Retinal pigment epithelial cell (primary cell): ENCODE measurements around the gene HAUS5.
A peak's percentile ranks its signal among the peaks of the same experiment; 100 is the strongest.

Source experiments
- DNase-seq: peaks from one replicate; pipeline ENCODE4 v3.0.0-alpha.2; 2010; ENCODE audit warnings: low read depth
- H3K4me3 ChIP-seq: 2 replicates; pipeline ENCODE4 v1.5.1; 2011; ENCODE audit warnings: mild to moderate bottlenecking, low read length, control low read depth, moderate library complexity
- TF ChIP-seq, protein P1 (sequence below): conservative IDR thresholded peaks from 2 replicates; pipeline ENCODE4 v1.5.1; 2011; ENCODE audit warnings: low read depth, low read length, control low read depth, inconsistent platforms

The HAUS5 gene

DNA sequence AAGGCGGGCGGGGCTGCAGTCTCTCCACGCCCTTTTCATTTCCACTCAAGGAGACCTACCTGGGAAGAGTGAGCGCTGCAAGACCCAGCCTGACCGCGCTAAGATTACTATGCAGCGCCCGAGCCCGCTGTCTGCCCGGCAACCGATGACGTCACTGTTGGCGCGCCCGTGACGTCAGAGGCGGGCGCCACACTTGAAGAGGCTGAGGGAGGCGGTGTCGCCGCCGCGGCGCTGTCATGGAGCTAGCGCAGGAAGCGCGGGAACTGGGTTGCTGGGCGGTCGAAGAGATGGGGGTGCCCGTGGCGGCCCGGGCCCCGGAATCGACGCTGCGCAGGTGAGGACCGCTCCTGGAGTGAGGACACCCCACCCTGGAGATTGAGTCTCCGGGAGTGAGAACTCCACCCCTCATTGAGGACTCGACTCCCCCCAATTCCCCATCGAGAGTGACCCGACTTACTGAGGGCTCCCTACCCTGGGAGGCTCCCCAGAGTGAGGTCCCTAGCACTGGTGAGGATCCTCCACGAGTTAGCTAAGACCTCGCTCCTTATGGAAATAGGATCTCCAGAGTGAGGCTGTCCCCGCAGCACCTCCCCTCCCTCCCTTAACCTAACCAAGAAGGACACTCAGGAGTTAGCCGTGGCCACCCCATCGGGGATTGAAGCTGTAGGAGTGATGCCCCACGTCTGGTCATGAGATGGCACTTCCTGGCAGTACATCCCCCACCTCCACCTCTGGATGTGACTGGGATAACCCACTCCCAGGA is at the start of gene HAUS5:
Gene HAUS5, plus strand, starts transcription at position 177 of the 763 bp plus-strand sequence. Its CDS starts 60 bp downstream, at position 237.
- peak within 1 kb of the TSS; percentile 95 for H3K4me3 ChIP-seq
- TF ChIP-seq, protein P1, sequence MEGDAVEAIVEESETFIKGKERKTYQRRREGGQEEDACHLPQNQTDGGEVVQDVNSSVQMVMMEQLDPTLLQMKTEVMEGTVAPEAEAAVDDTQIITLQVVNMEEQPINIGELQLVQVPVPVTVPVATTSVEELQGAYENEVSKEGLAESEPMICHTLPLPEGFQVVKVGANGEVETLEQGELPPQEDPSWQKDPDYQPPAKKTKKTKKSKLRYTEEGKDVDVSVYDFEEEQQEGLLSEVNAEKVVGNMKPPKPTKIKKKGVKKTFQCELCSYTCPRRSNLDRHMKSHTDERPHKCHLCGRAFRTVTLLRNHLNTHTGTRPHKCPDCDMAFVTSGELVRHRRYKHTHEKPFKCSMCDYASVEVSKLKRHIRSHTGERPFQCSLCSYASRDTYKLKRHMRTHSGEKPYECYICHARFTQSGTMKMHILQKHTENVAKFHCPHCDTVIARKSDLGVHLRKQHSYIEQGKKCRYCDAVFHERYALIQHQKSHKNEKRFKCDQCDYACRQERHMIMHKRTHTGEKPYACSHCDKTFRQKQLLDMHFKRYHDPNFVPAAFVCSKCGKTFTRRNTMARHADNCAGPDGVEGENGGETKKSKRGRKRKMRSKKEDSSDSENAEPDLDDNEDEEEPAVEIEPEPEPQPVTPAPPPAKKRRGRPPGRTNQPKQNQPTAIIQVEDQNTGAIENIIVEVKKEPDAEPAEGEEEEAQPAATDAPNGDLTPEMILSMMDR: no peak
- peak; percentile 55 for DNase-seq

DNA sequence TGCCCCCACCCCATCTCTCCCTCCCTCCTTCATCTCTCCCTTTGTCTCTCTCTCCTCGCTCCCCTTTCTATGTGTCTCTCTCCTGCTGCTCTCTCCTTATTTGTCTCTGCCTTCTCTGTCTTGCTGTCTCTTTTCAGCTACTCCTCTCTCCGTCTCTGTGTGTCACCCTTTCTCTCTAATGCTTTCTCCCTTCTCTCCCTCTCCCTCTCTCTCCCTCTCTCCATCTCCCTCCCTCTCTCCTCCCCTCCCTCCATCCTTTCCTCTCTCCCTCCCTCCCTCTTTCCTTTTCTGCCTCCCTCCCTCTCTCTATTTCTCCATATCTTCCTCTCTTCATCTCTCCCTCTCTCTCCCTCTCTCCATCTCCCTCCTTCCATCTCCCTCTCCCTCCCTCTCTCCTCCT is 49.8 kb upstream of the HAUS5 start:
- no peak overlapping the region for H3K4me3 ChIP-seq
- TF ChIP-seq, protein P1: no peak
- DNase-seq: no peak

DNA sequence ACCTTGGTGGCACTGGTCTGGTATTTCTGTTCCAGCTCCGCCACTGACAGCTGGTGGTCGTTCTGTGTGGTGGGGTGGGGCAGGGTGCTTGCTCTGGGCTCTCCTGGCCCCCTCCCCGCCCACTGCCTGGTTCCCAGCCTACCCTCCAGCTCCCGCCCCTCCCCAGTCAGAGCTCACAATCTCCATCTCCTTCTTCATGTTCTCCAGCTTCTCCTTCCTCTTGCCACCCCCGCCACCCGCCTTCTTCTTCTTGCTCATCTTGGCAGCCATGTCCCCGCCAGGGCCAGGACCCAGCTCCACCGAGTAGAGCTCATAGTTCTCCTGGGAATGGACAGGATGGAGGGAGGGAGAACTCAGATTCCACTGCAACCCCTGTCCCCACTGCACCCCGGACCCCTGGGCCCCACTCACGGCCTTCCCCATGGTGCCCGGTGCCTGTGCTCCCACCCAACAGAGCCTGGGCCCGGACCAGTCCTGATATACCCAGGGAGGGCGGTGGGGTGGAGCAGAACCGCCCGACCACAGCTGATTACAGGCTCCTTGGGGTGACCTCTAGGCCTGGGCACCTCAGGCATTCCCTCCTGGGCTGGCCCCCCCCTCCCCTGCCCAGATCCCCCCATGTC is 49.2 kb upstream of the HAUS5 start, which contains the start of gene ATP4A:
Gene ATP4A, minus strand, starts transcription at position 452 of the 623 bp plus-strand sequence. Its CDS starts 29 bp downstream, at position 423.
- DNase-seq: no peak
- no peak within 1 kb of the TSS for H3K4me3 ChIP-seq
- TF ChIP-seq, protein P1: no peak

DNA sequence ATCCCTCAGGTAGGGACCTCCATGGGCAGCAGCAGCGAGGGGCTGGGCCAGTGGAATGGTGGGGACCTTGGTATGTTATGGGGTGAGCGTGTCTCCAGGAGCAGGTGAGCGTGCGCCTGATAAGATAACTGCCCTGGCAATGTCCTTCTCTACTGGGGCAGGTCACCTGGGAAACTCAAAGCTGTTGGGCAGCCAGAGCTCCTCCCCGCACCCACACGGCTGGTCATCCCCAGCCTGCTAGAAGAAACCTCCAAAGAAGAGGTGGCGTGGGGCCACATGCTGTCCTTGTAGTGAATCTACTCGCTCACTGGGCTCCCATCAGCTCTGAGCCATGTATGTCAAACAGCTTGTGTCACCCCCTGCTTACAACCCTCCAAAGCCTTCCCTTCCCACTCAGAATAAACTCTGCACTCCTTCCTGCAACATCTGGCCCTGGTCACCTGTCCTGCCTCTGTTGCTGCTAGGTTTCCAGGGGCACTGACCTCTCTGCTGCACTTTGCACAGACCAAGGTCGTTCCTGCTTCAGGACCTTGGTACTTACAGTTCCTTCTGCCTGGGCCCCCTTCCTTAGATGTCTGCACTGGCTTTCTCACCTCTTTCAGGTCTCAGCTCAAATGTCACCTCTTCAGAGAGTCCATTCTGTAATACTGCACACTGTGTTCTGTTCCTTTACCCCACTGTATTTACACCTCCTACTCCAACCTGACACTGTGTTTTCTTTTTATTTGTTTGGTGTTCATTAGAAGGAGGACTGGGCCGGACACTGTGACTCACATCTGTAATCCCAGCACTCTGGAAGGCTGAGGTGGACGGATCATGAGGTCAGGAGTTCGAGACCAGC is 47.3 kb upstream of the HAUS5 start:
- no peak for DNase-seq

DNA sequence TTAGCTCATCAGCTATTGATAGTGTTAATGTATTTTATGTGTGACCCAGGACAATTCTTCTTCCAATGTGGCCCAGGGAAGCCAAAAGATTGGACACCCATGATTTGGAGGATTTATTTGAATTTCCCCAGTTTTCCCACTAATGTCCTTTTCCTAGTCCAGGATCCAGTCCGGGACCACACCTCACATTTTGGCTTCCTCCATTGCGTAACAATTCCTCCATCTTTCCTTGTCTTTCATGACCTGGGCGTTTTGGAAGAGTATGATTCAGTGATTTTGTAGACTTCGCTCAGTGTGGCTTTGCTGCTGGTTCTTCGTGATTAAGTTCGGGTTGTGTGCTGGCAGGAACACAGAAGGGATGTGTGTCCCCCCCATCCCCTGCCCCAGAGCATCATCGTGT is 45.8 kb upstream of the HAUS5 start:
- no peak for DNase-seq
- TF ChIP-seq, protein P1: no peak
- H3K4me3 ChIP-seq: no peak overlapping the region

More for the DNA sequence above, 47.3 kb upstream of the HAUS5 start:
- no peak overlapping the region for H3K4me3 ChIP-seq
- TF ChIP-seq, protein P1: no peak

GRCh38 chr19:35569281-35569781 is 43.2 kb upstream of the HAUS5 start:
- TF ChIP-seq, protein P1: no peak
- no peak for DNase-seq
- H3K4me3 ChIP-seq: no peak overlapping the region
